SHP77 treated with DMSO at 0.1 percent for 48 hours (cell line): ENCODE results near the gene KCNK1.

ENCODE experiments used
- DNase-seq: peaks from one replicate; lab custom pipeline; 2025; lab: John Stamatoyannopoulos, UW

KCNK1 gene

DNA sequence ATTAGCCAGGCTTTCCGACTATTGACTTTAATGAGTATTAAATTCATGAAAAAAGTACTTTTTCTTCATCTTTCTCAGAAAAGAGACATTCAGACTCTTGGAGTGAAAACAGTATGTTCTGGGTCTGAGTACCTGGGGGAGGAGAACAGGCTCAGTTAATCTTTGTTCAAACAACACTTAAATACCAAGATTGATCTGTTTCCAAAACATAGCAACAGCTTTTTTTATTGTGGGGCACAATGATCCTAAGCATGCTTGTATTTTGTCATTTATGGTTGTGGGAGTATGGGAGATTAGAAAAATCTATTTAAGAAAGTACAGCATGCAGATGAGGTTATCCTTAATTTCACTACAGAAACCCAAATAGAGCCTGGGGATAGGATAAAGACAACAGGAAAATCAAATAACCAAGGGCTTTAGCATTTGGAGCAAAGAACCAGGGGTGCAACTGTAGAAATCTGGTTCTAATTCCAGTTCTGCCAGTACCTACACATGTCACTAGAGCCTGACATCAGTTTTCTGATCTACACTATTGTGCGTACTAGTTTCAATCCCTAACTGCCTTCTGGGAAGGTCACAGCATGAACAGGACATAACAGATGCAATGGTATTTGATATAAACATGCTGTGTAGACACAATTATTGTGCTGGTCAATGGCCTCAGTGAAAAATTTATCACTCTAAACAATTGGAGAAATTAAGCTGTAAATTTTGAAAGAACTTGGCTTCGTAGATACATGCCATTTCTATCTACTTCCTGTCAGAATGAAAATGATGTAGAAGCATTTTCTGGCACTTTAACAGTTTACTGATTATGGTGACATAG, 91.2 kb downstream of the KCNK1 start:
- no peak for DNase-seq

DNA sequence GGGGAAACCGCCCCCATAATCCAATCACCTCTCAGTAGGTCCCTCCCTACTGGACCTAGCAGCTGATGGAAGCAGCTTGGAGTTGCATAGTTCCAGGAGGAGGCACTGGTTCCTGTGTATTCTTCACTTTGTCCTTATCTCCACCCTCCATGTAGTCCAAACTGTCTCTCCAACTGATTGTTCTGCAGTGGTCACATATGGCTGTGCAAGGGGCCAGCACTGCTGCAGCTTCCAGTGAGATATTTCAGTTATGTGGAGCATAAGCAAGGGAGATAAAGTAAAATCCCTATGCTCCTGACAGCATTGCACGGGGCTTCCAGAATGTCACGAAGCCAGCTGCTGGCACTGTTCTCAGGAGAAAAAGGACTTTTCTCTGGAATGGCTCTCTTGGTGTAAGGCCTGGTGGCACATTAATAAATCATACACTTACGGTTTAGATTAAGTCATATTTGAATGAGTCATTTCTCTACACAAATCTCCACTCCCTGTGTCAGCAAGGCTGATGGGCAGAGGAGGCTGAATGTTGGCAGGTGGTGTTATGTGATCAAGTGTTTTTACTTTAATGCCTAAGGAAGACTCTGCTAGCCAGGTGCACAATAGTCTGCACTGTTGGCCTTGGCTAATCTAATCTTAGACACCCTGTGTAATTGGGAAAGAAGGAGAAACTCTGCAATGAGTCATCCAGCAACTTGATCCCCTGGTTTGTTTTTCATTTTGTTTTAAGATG, 93.4 kb downstream of the KCNK1 start:
- DNase-seq = peak; percentile 72

DNA sequence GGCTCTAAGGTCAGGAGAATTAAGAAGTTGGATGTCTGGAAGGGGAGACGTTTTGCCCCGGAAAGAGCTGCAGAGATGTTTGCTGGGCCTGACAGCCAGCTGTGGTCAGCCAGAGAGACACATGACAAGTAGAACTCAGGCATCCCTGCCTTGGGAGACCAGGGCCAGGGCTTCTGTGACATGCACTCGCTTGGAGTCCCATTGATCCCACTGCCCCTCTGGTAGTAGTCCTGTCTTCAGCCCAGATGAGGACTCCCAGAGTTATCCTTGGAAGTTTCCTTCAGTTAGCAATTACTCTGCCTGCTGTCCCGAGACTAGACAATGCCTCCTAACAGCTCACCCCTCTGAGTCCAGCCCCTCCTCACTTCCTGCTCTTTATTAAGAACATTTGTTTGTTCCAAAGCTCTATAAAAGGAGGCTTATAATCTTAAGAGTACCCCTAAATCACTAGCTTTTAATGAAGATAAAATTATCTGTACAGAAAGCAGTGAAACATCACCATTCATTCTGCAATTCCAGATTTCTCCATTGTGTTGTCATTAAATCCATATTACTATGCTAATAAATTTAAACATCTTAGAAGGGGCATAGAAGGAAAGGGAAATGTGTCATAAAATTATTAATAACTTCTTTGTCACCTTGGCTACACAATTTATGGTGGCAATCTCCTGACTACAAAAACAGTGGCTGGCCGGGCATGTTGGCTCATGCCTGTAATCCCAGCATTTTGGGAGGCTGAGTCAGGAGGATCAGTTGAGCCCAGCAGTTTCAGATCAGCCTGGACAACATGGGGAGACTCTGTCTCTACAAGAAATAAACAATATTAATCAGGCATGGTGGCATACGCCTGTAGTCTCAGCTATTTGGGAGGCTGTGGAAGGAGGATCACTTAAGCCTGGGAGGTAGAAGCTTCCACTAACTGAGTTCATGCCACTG, 94.2 kb downstream of the KCNK1 start:
- peak; percentile 48 for DNase-seq

DNA sequence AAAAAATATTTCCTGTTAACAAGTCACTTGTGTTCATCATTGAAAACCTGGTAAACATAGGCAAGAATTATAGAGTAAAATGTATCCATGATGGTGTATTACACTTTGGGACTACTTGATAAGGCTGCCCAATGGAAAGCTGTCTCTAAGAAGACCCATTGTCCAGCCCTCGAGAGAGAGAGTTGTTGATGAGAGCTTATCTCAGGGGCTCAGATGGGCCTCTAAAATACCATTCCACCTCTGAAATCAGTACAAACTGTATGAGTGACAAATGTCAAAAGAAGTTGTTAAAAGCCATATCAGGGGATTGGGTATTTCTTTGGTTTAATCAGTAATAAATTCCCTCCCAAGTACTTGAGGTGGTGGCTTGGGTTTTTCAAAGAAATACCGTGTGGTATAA, 96.1 kb downstream of the KCNK1 start:
- DNase-seq = no peak

DNA sequence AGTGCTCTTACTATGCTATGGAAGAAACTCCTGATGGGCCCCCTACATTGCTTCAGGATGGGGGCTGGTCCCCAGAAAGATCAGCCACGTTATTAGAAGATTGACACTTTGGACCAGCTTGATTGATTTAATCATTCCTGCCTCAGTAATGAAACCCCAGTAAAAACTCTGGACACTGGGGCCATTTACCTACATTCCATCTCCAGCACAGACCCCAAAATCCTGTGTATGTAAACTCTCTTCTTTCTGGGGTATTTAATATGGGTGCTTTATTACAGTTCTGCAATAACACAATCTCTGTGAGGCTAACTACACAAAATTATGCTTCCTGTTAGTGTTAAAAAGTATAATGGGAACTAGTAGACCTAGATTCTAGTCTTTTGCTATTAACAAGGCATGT, 96.6 kb downstream of the KCNK1 start:
- DNase-seq = no peak

DNA sequence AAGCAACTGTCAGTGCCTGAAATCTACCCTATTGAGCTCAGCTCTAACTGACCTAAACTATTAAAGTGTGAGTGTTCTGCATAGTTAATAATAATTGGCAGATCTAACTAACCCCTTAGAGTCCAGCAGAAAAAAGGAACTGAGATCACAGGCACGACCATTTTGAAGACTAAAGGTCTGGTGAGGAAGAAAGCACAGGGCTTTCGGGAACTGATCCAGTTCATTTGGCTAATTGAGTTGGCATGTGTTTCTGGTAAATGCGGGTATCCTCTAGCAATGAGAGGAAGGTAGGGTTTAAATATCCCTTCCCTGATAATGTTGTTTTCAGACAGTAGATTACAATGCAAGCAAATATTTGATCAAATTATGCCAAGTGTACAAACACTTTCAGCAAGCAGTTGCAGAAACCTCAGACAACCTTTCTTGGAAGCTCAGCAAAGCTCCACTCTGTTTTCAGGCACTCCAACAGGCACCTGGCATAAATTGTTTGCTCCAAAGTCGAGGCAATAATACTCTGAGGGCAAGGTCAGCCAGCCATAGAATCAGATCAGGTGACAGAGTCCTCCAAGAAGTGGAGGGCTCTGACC, 100.8 kb downstream of the KCNK1 start:
- DNase-seq = peak; percentile 54

DNA sequence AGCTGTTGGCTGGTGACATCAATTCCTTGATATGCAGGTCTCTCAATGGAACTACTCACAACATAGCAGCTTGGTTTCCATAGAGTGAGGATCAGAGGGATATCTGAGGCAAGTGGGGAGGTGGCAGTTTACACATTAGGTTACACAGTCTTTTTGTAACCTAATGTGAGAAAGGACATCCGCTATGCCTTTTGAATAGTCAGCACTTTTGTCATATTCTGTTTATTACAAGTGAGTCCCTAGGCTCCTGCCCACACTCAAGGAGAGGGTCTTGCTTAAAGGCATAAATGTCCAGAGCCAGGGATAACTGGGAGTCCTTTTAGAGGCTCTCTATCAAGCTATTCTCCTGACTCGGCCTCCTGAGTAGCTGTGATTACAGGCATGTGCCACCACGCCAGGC, 104.2 kb downstream of the KCNK1 start:
- no peak for DNase-seq

DNA sequence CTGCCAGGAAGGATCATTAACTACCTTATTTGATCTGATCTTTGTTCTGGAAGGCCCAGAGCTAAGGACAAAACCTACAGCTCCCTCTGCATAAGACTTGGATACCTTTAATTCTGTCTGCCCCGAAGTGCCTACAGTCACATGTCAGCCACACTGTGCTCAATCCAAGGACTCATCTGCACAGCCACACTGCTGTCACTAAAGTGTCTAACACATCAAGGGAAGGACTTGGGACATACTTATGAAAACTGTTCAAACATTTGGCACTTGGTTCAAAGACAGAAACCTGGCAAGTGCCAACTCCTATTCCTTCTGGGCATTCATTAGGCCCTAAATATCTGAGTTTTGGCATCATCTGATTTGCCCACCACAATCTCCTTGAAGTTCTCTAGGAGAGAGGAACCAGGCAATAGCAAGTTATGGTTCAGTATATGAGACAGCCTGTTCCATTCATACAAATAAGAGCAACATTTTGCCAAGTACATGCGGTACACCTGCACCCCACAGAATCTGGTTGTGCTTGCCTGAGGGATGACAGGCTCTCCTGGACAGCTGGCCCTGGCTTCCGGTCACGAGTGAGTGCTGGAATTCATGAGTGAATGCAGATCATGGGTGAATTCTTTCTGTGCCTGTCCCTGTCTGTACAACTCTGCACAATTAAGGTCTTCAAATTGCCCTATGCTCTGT, 105.9 kb downstream of the KCNK1 start:
- DNase-seq = no peak

DNA sequence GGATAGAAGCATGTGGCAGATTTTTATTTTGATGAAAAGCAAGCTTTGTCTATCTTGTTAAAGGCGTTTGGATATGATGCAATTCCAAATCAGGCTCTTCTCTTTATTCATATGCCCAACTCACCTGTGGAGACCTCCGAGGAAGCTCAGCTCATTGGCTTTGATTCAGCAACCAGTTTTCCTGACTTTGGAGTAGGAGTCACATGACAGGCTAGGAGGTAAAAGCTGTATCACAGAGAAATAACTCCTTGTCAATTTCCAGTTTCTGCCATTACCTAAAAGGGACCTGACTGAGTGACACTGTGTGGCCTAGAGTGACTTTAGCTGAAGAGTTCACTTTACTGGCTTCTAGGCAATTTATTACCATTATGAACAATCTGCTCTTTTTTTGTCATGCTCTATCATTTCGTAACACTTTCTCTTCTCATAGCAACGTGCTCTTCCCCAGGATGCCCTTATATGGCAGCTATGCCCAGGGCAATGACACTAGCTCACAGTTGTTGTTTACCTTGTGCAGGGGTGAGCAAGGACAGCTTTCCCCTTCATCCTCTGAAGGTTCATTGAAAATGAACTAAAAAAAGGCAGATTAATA, 107.2 kb downstream of the KCNK1 start:
- no peak for DNase-seq
